H9 (cell line): ENCODE measurements around the gene TAOK2. TPM values are rescaled to one million over a fixed set of nuclear protein-coding genes. Genes with fewer than 3 reads are reported as not detected.

ENCODE experiments used
- DNase-seq: peaks from one replicate; pipeline ENCODE4 v3.0.0-alpha.2; 2017
- H2AFZ ChIP-seq: one replicate; pipeline ENCODE4 v1.6.1; 2013; ENCODE audit warnings: mild to moderate bottlenecking, low read length, control low read depth, moderate library complexity
- H2AK5ac ChIP-seq: 2 replicates; pipeline ENCODE4 v1.6.1; 2013; ENCODE audit warnings: low read length, control low read depth, mixed read lengths; ENCODE audit not compliant: insufficient read length
- H2BK120ac ChIP-seq: one replicate; pipeline ENCODE4 v1.6.1; 2013; ENCODE audit warnings: low read depth, mild to moderate bottlenecking, low read length, control low read depth, inconsistent platforms; ENCODE audit not compliant: poor library complexity, severe bottlenecking
- H2BK12ac ChIP-seq: 2 replicates; pipeline ENCODE4 v1.6.1; 2013; ENCODE audit warnings: low read length, control low read depth, mixed read lengths, low read depth; ENCODE audit not compliant: insufficient read length
- H2BK15ac ChIP-seq: 2 replicates; pipeline ENCODE4 v1.6.1; 2013; ENCODE audit warnings: low read depth, low read length, control low read depth
- H2BK20ac ChIP-seq: one replicate; pipeline ENCODE4 v1.6.1; 2013; ENCODE audit warnings: low read depth, mild to moderate bottlenecking, low read length, control low read depth, inconsistent platforms; ENCODE audit not compliant: poor library complexity, severe bottlenecking
- H2BK5ac ChIP-seq: 2 replicates; pipeline ENCODE4 v1.6.1; 2013; ENCODE audit warnings: low read length, control low read depth, mixed read lengths; ENCODE audit not compliant: insufficient read length
- H3K14ac ChIP-seq: 2 replicates; pipeline ENCODE4 v1.6.1; 2013; ENCODE audit warnings: low read length, control low read depth; ENCODE audit not compliant: insufficient read depth
- H3K18ac ChIP-seq: 2 replicates; pipeline ENCODE4 v1.6.1; 2013; ENCODE audit warnings: low read depth, mild to moderate bottlenecking, mixed read lengths, low read length, control low read depth; ENCODE audit not compliant: insufficient read length
- H3K23ac ChIP-seq: 2 replicates; pipeline ENCODE4 v1.6.1; 2013; ENCODE audit warnings: low read length, control low read depth, mixed read lengths, low read depth; ENCODE audit not compliant: insufficient read length
- H3K23me2 ChIP-seq: 2 replicates; pipeline ENCODE4 v1.6.1; 2013; ENCODE audit warnings: low read depth, mild to moderate bottlenecking, mixed read lengths, low read length, control low read depth; ENCODE audit not compliant: insufficient read length, poor library complexity, severe bottlenecking
- H3K27ac ChIP-seq: 2 replicates; pipeline ENCODE4 v1.5.1; 2013; ENCODE audit warnings: low read length, control low read depth, mixed read lengths, low read depth; ENCODE audit not compliant: insufficient read length
- H3K27me3 ChIP-seq: 2 replicates; pipeline ENCODE4 v1.6.1; 2013; ENCODE audit warnings: low read length, control low read depth, inconsistent platforms; ENCODE audit not compliant: insufficient read depth
- H3K4ac ChIP-seq: 2 replicates; pipeline ENCODE4 v1.6.1; 2013; ENCODE audit warnings: low read depth, mild to moderate bottlenecking, control low read depth, inconsistent platforms, low read length, moderate library complexity
- H3K4me1 ChIP-seq: 2 replicates; pipeline ENCODE4 v1.6.1; 2013; ENCODE audit warnings: low read length, control low read depth, inconsistent platforms; ENCODE audit not compliant: insufficient read depth
- H3K4me2 ChIP-seq: 2 replicates; pipeline ENCODE4 v1.6.1; 2013; ENCODE audit warnings: low read length, control low read depth, mixed read lengths; ENCODE audit not compliant: insufficient read length, insufficient read depth
- H3K56ac ChIP-seq: 2 replicates; pipeline ENCODE4 v1.6.1; 2013; ENCODE audit warnings: low read depth, mild to moderate bottlenecking, mixed read lengths, low read length, control low read depth; ENCODE audit not compliant: insufficient read length
- H3K79me1 ChIP-seq: 2 replicates; pipeline ENCODE4 v1.6.1; 2013; ENCODE audit warnings: low read depth, mild to moderate bottlenecking, moderate library complexity, low read length, control low read depth, inconsistent platforms; ENCODE audit not compliant: insufficient read depth, poor library complexity, severe bottlenecking
- H3K79me2 ChIP-seq: 2 replicates; pipeline ENCODE4 v1.6.1; 2013; ENCODE audit warnings: low read length, control low read depth, inconsistent platforms; ENCODE audit not compliant: insufficient read depth
- H3K9ac ChIP-seq: 2 replicates; pipeline ENCODE4 v1.6.1; 2013; ENCODE audit warnings: low read length, control low read depth, mixed read lengths; ENCODE audit not compliant: insufficient read length; ENCODE audit errors: extremely low read depth
- H3K9me3 ChIP-seq: one replicate; pipeline ENCODE4 v1.6.1; 2013; ENCODE audit warnings: low read depth, low read length, inconsistent platforms; ENCODE audit not compliant: control insufficient read depth
- H3T11ph ChIP-seq: one replicate; pipeline ENCODE4 v1.6.1; 2013; ENCODE audit warnings: mild to moderate bottlenecking, low read length, control low read depth, inconsistent platforms
- H4K20me1 ChIP-seq: one replicate; pipeline ENCODE4 v1.6.1; 2013; ENCODE audit not compliant: control insufficient read depth, insufficient read length, insufficient read depth
- H4K5ac ChIP-seq: 2 replicates; pipeline ENCODE4 v1.6.1; 2013; ENCODE audit warnings: low read depth, mild to moderate bottlenecking, mixed read lengths, low read length, control low read depth; ENCODE audit not compliant: insufficient read length
- H4K8ac ChIP-seq: replicated peaks from 2 replicates; pipeline ENCODE4 v1.6.1; 2013; ENCODE audit warnings: low read length, control low read depth, mixed read lengths, low read depth; ENCODE audit not compliant: insufficient read length
- H4K91ac ChIP-seq: 2 replicates; pipeline ENCODE4 v1.6.1; 2013; ENCODE audit warnings: low read depth, mild to moderate bottlenecking, moderate library complexity, mixed read lengths, low read length, control low read depth; ENCODE audit not compliant: insufficient read length
- H3K27ac Mint-ChIP-seq, 3 experiments: 2 replicates in 2 of 3; 3 replicates in 1 of 3; pipeline ENCODE4 v1.8.0; 2020 to 2021; ENCODE audit warnings: mixed read lengths in 3 of 3, mild to moderate bottlenecking in 1 of 3, moderate library complexity in 1 of 3
- H3K27me3 Mint-ChIP-seq: 2 replicates; pipeline ENCODE4 v1.8.0; 2021; ENCODE audit warnings: low read depth, mild to moderate bottlenecking, moderate library complexity, mixed read lengths
- H3K36me3 Mint-ChIP-seq, 3 experiments: 2 replicates in 2 of 3; 3 replicates in 1 of 3; pipeline ENCODE4 v1.8.0; 2020 to 2021; ENCODE audit warnings: low read depth in 3 of 3, mixed read lengths in 3 of 3; ENCODE audit not compliant: insufficient read depth in 1 of 3
- H3K4me1 Mint-ChIP-seq, 2 experiments: 2 replicates each; pipeline ENCODE4 v1.8.0; 2020; ENCODE audit warnings: mixed read lengths in 2 of 2
- H3K4me3 Mint-ChIP-seq, 2 experiments: 2 replicates in 1 of 2; 3 replicates in 1 of 2; pipeline ENCODE4 v1.8.0; 2020 to 2021; ENCODE audit warnings: mild to moderate bottlenecking in 2 of 2, mixed read lengths in 2 of 2, moderate library complexity in 1 of 2
- H3K9me3 Mint-ChIP-seq, 2 experiments: 2 replicates in 1 of 2; 3 replicates in 1 of 2; pipeline ENCODE4 v1.8.0; 2020; ENCODE audit warnings: mild to moderate bottlenecking in 2 of 2, mixed read lengths in 2 of 2, moderate library complexity in 1 of 2
- WGBS: extraction: QIAGEN DNeasy Blood & Tissue Kit; methylation state at CpG from one replicate; pipeline ENCODE4 v1.1.7; 2013; ENCODE audit warnings: missing lambda C conversion rate, low lambda C conversion rate, mixed read lengths; ENCODE audit not compliant: insufficient read length; ENCODE audit errors: extremely low coverage; 5-methylcytosine and 5-hydroxymethylcytosine counted together
- total RNA-seq: library from RNA; stranded (reverse); gene quantifications from 2 replicates; pipeline ENCODE4 v1.2.1, GENCODE V29; 2021
- TF ChIP-seq, protein P1 (sequence below): fragments of 200-600 bp; sonication (generic); conservative IDR thresholded peaks from 3 replicates; pipeline ENCODE4 v1.8.0; 2021; ENCODE audit warnings: antibody characterized with exemption, mild to moderate bottlenecking

Gene TAOK2
- total RNA-seq, 1 experiment from 2014 or later = 43.9 TPM

DNA sequence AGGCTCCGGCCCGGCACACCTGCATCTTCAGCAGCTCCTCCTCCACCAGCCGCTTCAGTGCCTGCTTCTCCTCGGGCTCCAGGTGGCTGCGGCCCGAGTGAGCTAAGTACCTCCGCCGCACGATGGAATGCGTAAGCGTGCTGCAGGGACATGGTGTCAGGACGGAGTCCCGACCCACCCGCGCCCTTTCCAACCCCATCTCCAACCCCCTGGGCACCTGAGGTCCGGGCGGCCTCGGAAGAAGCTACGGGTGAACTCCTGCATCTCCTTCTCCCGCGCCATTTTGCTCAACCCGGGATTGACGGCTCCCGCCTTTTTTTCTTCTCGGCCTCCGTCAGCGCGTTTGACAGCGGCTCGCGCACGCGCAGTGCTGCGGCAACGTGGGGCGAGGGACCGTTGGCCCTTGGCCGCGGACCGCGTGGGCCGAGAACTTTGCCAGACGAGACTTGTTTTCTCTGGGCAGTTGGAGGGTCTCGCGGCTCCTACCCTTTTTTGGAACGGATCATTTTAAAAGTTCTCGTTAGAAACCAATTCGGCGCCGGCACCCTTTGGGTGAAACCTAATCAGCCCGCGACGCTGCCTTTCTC lies 21.7 kb downstream of the TAOK2 start, which contains the start of gene HIRIP3:
HIRIP3 (minus strand) TSS at position 294 of the 587 bp plus-strand sequence; CDS start at position 282, 12 bp downstream.
- Histone ChIP-seq H4K8ac (no peak within 1 kb of the TSS), H2BK15ac (no peak within 1 kb of the TSS), H2BK120ac (no peak within 1 kb of the TSS), H3K18ac (peak within 1 kb of the TSS; percentile 78), H2AK5ac (no peak within 1 kb of the TSS), H4K5ac (no peak within 1 kb of the TSS), H3K79me2 (no peaks in the 10 kb centered on the region; the same call in 1 of the 2 replicates), H3K23me2 (peaks cover 9% of the 10 kb centered on the region), H3K56ac (no peak within 1 kb of the TSS), H3K4ac (no peak within 1 kb of the TSS), H3K23ac (no peak within 1 kb of the TSS), H2BK5ac (no peak within 1 kb of the TSS), H4K91ac (no peak within 1 kb of the TSS), H3K27ac (no peak within 1 kb of the TSS), H3K4me1 (no peaks in the 10 kb centered on the region), H3K79me1 (no peaks in the 10 kb centered on the region), H3K9me3 (no peaks in the 10 kb centered on the region), H3K14ac (peak within 1 kb of the TSS; percentile 79), H3K4me2 (peak within 1 kb of the TSS; percentile 92), H4K20me1 (no peaks in the 10 kb centered on the region), H2BK20ac (no peak within 1 kb of the TSS), H2BK12ac (no peak within 1 kb of the TSS), H3T11ph (no peak within 1 kb of the TSS), H2AFZ (peak within 1 kb of the TSS; percentile 66), H3K27me3 (no peaks in the 10 kb centered on the region), H3K9ac (peak within 1 kb of the TSS; percentile 82)
- peak; percentile 86 for DNase-seq
- Mint-ChIP-seq H3K4me1 (peaks cover 15 to 25% of the 10 kb centered on the region in 2 experiments), H3K4me3 (peak within 1 kb of the TSS; percentile 97 to 98), H3K9me3 (no peaks in the 10 kb centered on the region; a peak in 1 of 5 replicates), H3K27ac (peak within 1 kb of the TSS; percentile 91 to 99 (median 96)), H3K27me3 (no peaks in the 10 kb centered on the region; the same call in 1 of the 2 replicates), H3K36me3 (peaks cover 13 to 53% (median 27%) of the 10 kb centered on the region in 3 experiments)
- TF ChIP-seq, protein P1, sequence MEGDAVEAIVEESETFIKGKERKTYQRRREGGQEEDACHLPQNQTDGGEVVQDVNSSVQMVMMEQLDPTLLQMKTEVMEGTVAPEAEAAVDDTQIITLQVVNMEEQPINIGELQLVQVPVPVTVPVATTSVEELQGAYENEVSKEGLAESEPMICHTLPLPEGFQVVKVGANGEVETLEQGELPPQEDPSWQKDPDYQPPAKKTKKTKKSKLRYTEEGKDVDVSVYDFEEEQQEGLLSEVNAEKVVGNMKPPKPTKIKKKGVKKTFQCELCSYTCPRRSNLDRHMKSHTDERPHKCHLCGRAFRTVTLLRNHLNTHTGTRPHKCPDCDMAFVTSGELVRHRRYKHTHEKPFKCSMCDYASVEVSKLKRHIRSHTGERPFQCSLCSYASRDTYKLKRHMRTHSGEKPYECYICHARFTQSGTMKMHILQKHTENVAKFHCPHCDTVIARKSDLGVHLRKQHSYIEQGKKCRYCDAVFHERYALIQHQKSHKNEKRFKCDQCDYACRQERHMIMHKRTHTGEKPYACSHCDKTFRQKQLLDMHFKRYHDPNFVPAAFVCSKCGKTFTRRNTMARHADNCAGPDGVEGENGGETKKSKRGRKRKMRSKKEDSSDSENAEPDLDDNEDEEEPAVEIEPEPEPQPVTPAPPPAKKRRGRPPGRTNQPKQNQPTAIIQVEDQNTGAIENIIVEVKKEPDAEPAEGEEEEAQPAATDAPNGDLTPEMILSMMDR = no peak
- WGBS = no CpG with 5 or more reads among the region's 53 CpGs
